GM19463 (cell line): ENCODE measurements around the gene MEG3.

Source experiments
- ATAC-seq: cut with Tn5 transposase; IDR thresholded peaks from one replicate; pipeline ENCODE4 v1.9.1; 2021; ENCODE audit warnings: mild to moderate bottlenecking, moderate library complexity; ENCODE audit not compliant: unreplicated experiment

Gene MEG3

DNA sequence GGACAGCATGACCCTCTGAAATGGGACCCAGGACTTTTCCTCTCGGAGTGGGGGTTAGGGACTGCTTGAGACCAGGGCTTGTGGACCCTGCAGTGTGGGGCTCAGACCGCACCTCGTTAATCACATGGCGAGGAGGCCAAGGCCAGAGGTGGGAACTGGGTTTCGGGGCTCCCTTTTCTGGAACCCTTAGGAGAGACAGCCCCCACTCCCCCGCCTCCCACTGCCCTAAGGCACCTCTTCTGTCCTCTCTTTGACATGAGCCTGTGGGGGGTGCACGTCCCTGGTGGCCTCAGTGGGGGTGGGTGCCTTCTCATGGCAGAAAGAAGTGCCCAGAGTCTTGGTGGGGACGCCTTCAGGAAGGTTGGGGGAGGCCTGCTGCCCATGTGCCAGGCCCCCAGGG is 53.3 kb downstream of the MEG3 start:
- no peak for ATAC-seq

DNA sequence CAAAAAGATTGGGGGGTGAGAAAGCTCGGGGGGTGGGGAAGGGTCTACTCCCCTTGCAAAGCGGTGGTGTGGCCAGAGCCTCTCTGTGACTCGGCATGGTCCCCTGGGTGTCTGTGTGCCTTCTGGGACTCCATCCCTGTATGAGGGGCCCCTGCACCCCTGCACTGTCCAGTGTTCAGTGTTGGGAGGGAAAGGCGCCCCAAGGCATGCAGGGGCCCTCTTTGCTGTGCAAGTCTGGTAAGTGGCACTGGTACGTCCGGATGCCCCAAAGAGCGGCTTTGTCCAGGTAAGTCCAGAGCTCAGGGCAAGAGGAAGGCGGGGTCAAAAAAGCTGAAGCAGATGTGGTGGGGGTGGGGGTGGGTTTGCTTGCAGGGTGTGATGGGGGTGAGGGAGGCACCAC is 53.9 kb downstream of the MEG3 start:
- ATAC-seq = no peak

DNA sequence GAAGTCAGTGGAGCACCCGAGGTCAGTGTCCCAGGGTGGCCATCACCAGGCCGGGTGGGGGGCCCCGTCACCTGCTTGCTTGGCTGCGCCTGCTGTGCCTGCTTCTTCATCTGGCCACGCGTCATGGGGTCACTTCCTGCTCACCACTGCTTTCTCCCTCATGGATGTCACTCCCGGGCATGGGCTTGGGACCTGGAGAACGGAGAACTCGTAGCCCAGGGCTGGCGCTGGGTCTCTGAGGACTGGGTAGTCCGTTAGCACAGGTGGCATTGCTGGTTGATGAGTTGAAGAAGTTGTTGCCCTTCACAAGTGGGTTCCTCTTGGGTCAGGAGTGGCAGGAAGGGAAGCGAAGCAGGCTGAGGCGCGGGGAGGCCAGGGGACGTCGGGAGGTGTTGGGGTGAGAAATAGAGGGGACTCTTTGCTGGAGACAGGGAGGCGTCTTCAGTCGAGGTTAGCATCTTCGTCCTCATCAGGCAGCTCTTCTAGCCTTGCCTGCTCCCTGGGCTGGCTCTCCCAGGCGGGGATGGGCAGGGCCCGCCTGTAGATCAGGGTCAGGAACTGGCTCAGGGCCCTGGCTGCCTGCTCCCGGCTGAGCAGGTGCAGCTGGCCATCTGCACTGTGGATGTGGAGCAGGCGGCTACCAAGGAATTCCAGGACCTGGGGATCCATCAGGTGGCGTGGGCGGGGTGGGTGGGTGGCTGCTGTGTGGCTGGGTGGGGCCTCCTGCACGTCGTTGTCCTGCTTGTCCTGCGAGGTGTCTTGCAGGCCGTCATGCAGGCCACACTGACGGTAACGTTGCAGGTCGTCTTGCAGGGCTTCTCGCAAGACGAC is 54.6 kb downstream of the MEG3 start:
- no peak for ATAC-seq

DNA sequence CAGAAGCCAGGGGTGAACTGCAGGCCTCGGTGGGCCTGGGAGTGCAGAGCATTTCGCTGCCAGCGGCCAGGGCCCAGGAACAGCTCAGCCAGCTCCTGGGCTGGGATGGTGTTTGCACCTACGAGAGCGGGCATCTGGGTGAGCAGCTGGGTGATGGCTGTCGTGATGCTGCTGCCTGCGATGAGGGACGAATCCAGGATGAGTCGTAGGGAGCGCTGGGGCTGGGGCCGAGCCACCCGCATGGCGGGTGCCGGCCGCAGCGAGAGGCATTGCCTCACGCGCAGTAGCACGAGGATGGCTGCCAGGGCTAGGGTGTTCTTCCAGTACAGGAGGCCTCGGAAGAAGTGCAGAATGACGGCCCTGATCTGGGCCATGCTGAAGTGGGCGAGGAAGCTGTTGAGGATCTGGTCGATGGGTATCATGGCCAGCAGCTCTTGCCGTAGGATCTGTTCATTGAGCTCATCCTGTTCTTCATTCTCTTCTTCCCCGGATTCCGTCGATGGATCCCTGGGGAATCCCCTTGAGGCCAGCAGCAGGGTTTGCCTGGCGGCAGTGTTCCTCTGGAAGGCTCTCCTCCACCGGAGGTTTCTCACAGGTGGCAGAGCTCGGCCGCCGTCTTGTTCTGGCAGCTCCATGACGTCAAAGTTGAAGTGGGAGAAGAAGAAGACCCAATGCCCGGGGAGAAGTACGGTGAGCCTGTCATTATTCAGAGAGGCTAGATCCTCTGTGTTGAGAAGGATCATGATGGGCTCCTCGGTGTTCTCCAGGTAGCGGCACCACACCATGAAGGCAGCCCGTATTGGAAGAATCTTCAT is 55.5 kb downstream of the MEG3 start:
- ATAC-seq = no peak

DNA sequence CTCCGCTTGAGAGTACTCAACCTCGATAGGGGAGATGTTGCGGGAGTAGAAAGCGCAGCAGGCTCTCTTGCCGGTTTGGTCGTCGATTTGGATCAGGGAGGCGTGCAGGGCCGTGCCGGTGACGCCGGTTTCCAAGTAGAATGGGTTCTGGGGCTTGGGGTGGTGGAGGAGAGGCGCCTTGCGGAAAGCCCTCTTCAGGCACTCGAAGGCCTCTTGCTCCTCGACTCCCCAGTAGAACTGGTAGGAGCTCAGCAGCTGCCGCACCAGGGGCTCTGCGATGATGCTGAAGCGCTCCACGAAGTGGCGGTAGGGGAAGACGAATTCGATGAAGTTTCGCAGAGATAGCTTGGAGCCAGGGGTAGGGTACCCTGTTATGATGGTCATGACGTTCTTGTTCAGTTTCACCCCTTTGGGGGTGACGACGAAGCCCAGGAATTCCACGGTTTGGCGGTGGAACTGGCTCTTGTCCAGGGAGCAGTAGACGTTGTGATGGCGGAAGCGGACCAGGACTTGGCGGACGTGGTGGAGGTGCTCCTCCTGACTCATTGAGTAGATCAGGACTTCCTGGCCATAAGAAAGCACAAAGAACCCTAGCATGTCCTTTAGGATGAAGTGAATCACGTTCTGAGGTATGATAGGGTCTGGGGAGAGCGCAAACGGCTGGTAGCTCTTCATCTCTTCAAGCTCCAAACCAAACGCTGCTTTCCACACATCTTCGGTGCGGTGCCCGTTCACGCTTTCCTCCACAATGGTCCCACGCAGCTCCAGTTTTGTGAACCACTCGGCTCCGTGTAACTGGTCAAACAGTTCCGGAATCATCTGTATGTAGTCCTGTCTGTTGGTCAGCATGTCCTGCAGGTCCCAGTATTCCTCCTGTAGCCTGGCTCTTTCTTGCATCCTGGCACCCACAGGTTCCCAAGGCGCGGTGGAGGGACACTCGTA is 56.4 kb downstream of the MEG3 start:
- no peak for ATAC-seq

DNA sequence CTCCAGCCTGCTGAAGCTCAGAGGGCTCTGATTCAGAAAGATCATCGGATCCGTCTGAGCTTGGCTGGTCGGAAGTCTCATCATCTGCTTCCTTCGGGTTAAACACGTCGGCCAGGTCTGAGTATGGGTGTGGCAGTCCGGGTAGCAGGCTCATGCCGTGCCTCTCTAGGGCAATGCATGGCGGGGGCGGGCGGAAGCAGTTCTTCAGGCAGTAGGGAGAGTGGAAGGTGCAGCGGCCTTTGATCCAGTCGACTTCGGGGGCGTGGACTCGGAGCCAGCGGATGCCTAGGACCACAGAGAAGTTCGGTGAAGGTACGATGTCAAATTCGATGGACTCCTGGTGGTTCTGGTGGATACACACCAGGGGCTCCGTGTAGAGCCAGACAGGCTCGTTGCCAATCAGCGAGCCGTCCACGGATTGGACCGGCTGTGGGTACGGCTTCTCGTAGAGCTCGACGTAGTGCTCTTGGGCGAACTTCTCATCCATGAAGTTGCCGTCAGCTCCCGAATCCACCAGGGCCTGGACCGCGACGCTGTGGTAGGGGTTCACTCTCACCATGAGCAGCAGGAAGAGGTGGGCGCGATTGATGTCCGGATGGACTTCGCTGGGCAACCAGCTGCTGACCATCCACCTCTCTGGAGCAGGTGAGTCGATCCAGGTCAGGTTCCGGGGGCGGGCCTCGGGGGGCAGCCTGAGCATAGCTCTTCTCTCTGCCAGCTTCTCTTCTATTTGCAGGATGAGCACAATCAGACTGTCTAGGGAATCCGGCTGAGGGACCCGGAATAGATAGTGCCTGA is 57.3 kb downstream of the MEG3 start:
- ATAC-seq = no peak

DNA sequence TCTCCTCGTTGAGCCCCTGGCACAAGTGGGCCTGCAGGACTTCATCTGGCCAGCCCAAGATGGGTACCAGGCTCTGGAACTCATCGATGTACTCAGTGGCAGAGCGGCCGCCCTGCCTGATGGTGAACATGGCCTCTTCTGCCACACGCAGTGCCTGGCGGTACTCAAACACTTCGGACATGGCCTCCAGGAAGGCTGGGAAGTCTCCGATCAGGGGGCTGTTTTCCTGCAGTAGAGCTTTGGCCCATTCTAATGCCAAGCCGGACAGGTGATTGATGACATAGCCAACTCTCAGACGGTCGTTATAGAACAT is 57.8 kb downstream of the MEG3 start:
- no peak for ATAC-seq

DNA sequence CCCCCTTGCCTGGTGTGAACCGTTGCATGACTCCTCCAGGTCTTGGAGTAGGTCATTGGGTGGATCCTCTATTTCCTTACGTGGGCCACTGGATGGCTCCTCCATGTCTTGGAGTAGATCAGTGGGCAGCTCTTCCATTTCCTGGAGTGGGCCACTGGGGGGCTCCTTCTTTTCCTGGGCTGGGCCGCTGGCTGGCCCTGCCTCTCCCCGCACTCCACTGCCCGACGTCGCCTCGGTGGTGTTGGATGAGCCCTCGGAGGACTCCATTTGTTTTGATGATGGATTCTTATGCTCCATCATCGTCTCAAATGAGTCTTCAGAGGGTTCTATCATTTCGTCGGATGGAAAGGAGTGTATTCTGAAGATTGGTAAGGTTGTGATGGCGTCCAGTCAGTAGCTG is 58.5 kb downstream of the MEG3 start:
- ATAC-seq = no peak

DNA sequence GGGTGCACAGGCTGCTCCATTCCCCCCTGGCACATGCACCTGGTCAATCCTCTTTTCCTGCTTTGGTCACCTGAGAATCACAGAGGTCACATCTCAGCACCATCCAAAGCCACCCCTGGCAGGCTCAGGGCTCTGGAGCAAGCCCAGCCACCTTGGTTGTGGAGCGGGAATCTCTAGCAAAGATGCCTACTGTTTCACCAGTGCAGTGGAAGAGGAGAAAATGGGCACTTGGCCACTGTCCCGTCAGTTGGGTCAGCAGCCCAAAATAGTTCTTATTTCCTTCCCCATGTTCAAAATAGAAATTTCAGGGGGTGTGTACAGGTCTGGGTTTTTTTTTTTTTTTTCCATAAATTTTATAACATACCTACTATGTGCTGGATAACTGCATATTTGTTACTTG is 59.3 kb downstream of the MEG3 start:
- no peak for ATAC-seq

DNA sequence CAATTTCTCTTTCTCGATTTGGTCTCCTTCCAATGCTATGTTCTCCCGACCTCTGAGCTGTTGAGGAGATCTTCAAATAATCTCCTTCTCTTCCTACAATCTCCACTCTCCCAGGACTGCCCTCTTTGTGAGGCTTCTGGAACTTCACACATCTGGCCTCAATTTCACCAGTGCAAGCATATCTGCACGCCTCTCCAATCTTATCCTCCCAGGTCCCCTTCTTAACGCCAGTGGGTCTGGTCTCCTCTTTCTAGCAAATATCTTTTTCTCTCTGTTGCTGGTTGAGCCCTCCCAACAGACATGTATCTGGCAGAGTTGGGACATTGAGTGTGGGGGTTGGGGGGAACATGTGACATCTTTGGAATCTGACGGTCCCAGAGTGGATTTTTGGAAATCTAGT is 59.7 kb downstream of the MEG3 start:
- no peak for ATAC-seq

DNA sequence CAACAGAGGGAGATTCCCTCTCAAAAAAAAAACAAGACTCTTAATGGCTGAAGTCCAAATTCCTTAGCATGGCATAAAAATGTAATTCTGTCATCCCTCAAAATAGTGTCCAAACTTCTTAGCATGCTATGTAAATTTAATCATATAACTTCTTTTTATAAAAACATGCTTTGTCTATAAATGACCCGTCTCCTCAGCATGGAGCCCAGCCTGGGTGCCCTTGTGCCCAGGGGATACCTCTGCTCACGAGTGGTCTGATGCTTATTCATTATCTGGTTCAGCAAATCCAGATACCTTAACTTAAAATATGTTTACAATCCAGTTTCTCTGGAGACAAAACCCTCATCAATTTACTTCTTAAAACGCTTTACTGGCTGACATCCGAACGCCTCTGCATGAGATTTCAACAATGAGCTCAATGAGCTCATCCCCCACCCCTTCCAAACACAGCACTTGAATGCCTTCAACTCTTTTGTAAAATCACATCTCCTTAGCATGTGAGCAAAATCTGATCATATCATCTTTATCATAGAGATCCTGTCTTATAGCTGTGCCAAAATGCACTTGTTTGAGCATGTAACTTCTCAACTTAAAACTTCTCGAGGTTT is 61.9 kb downstream of the MEG3 start:
- ATAC-seq = no peak

DNA sequence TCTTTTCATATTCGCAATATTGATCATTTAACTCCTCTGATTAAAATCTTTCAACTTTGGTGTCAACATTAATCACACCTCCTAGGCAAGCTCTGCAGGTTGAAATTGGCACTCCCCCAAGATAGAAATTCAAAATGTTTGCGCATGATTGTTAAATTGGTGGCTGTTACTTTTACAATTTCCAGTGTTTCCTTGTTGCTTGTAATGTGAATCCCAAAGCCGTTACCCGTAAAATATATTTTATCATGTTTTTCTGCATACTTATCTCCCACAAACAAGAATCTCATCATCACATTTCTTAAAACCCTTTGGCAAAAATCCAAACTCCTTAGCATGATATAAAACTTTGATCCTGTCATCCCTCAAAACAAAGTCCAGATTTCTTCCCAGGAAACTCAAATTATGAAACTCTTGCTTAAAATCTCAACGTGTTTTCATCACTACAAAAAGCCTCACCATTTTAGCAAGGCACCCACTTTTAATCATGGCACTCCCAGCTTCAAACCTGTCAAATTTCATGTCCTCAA is 62.9 kb downstream of the MEG3 start:
- ATAC-seq = no peak

DNA sequence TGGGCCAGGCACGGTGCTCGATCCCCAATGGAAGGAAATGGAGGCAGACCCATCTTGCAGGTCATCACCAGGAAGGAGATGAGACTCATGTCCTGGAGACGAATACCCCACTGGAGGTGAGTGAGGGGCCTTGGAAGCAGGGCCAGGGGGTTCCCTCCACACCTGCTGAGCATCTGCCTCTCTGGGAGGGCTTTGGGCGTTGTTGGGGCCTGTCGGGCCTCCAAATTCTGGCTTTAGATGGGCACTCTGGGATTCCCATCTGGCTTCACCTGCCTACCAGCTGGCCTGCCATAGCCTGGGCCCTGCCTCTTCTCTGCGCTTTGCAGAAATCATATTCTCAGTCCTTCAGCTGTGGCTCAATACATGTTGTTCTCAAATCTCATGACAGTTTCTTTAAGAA is 63.7 kb downstream of the MEG3 start:
- ATAC-seq = no peak

DNA sequence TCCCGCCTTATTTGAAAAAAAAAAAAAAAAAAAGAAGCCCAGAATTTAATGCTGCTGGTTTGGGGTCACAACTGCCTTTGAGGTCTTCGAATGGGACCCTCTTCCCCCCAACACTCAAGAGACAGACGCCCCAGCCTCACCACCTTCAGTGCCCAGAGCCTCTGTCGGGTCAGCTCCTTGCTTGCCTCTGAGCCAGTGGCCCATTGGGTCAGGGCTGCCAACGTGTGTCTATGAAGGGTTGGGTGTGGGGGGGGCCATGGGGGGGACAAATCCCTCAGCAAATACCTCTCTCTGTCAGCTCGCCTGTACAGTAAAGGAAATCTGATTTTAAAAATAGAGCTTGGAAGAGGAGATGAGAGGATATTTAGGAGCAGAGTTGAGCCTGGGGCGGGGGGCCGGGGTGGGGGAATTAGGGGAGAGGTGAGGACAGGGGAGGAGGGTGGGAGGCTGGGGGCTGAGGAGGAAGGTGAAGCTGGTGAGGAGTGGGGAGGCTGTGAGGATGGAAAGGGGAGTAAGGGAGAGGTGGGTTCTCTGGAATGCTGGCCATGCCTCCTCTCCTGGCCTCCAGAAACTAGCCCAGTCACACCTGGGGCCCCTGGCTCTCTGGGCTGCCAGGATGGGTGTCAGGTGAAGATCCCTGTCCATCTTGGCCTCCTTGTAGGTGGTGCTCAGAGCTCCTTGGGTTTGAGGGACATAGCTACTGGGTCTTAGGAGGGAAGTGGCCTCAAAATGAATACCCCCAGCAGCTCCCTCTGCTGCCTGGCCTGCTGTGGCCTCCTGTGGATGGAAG is 64.3 kb downstream of the MEG3 start:
- ATAC-seq = no peak

DNA sequence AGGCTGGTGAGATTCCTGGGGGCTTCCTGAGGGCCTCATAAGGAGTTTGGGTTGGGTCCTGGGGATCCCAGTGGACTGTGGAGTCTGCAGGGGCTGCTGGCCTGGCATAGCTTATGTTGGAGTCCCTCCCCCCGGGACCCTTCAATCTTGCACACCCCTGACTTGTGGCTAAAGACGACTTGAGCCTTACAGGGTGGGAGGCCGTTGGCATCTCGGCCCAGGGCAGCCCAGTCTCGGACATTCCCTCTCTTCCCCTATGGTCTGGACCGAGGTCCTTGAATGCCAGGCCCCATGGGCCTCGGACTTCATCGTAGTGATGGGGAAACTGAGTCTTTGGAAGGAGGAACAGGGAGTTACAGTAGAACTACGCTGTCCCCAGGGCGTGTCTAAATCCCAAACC is 65.1 kb downstream of the MEG3 start:
- no peak for ATAC-seq

DNA sequence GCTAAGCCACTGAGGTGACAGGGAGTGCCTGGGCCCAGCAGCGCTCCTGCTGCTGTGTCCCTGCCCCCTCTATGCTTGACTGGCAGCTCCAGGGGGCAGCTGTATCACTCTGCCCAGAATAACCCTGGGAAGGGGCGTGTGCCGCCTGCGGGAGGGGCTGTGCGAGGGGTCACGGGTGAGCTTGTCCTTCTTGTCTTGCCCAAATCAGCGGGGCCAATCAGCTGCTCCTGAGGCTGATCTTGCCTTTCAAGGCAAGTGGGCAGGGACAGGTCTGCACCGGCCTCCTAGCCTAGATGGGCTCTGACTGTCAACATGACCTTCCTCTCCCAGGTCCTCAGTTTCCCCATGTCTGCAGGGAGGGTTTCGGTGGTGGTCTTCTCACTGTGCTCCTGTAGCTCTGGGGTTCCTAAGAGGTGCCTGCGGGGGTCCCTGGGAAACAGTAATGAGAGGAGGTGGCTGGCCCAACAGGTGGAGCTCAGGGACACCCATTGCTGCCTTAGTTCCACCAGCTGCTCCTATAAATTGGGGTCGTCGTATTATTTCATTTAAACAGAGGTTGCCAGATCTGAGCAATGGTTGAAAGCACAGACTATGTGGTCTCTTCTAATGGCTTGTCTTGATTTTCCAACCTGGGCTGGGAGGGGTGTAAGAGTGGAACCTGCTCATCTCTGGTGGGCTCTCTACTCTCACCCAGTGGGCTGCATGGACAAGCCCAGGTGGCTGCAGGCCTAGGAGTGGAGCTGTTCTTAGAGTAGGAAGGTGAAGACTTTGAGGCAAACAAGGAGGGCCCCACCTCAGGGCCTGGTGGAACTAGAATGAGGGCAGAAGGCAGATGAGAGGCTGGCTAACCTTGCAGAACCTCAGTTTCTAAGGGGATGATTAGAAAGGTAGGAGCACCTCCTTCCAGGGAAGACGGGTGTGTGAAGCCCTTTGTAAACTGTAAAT is 65.9 kb downstream of the MEG3 start:
- ATAC-seq = no peak

DNA sequence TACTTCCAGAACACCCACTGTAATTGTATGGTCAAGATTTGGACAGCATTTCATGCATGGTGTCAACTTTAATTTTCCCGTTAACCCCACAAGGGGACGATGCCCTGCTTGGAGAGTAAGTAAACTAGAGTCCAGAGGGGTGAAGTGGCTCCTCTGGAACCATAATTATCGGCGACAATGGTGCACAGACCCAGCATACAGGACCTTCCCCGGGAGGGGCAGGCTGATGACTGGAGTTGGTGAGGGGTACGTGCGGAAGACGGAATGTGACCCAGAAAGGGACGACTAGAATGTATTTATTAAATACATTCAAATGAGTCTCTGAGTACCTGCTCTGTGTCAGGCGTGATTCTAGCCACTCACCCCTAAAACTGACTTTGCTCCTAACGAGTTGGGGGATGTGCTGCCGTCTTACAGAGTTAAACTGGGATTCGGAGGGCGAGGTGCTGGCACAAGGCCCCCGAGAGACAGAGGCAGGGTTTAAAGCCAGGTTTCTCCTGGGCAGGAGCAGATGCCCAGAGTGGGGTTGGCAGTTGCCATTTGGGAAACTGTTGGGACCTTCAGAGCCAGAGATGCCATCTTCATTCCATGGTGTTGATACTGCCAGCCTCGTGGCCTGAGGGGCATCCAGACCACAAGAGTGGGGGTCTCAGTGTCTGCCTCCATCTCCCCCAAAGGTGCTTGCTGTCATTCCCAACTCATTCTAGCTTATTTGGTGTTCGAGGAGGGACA is 66.7 kb downstream of the MEG3 start:
- ATAC-seq = no peak
